NCI-H2081 treated with DMSO at 0.1 percent for 48 hours (cell line): ENCODE data around the gene C20orf141.
"Not testable (repeated sequence)": the region's sequence is repeated elsewhere in the genome, so short reads cannot be mapped to it uniquely, and the experiment has no call there.

Experiments used
- DNase-seq: peaks from one replicate; lab custom pipeline; 2025; lab: John Stamatoyannopoulos, UW

Gene C20orf141

DNA sequence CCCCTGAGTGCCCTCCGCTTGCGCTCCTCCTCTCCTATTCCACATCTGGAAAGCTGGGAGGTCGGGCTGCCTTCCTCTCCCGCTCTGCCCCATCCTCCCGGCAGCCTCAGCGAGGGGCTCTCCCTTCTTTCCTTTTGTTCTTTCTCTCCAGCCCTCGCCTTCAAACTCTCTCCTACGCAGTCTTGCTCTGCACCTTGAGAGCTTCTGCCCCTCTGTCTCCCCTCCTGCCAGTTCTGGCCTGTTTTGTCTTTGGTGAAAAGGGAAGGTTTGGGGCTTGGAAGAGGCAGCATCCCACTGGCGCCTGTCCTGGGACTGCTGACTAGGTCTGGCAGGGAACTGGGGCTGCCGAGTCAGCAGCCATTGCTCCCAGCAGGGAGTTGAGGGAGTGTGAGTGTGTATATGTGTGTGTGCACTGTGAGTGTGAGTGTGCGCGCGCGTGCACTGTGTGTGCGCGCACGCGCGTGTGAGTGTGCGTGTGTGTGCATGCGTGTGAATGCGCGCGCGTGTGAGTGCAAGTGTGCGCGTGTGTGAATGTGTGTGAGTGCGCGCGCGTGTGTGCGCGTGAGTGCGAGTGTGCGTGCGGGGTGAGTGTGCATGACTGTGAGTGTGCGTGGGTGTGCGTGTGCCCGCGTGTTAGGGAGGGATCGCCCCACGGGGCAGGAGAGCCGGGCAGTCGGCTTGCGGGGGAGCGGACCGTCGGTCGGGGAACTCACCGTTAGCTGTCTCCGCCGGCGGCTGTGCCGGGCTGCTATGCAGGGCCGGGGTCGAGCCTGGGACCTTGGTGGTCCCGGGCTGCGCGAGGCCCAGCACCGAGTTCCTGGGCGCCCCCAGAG is 14.9 kb upstream of the C20orf141 start:
- no peak for DNase-seq

DNA sequence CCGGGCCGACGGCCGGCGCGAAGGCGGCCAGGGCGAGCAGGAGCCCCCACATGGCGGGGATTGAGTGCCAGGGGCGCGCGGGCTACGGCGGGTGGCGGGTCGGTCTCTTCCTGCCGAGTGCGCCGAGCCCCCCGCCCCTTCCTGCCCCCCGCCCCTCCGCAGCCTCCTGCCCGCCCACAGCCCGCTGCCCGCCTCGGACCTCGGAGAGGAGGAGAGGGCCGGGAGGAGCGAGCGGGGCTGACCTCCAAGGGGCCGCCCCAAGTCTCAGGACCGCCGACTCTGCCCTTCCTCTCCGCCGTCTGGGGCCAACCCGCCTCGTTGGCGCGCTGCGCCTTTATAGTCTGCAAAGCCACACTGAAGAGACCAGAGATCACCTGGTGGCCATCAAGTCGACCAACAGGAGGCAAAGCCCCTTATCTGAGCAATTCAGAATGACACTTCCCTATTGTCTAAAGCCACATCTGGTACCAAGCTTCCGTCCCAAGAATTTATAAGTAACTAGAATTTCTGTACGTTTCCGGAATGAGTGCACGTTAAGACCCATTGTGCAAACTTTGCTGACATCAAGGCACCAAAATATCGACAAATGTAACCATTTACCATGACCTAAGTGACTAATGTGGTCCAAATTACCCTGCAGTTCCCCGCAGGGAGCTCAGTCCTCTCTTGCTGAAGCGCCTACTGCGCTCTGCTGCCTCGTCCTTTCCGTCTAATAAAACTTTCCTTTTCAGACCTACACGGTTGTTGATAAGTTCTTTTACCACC is 14.1 kb upstream of the C20orf141 start, which contains the start of gene CPXM1:
Gene CPXM1, minus strand, starts transcription at position 107 of the 765 bp plus-strand sequence. Its CDS starts 55 bp downstream, at position 52.
- DNase-seq: no peak

DNA sequence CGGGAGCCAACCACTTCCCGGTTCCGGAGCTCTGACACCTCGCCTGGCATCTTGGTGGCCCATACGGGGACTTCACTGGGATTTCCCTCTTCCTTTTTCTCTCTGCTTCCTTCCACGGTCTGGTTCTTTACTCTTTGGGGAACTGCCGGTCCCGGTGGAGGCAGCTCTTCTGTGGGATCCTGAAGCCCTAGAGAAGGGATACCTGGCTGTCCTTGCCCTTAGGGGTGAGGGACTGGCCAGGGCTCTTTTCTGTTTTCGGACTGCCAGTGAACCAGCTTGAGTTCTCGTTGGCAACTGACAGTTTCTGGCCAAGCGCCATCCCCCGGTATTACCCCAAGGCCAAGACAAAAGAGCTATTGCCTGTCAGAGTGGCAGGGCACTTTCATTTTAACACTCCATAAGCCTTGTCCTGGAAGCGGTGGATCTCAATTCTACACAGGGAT is 13.5 kb upstream of the C20orf141 start:
- DNase-seq: no peak

DNA sequence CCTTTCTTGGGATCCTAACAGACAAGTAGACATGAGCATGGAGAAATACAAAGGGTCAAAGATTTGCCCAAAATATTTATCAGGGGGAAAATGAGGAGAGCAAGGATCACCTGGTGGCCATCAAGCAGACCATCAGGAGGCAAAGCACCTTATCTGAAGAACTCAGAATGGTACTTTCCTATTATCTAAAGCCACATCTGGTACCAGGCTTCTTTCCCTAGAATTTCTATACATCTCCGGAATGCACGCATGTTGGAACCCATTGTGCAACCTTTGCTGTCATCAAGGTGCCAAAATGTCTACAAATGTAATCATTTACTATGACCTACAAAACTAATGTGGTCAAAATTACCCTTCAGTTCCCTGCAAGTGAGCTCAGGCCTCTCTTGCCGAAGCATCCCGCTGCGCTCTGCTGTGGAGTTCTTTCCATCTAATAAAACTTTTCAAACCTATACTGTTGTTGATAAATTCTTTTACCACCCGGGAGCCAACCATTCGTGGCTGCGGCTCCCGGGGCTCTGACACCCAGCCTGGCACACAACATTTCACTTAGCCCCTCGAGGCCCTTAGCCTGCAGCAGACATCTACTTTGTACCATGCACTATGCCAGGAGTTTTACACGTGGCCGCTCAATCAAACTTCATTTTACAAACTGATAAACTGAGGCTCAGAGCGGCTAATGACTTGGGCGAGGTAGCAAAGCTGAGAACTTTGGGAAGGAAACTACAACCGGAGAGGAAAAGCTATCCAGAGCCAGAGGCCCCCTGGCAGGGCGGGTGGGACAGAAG is 10.6 kb upstream of the C20orf141 start:
- no peak for DNase-seq

DNA sequence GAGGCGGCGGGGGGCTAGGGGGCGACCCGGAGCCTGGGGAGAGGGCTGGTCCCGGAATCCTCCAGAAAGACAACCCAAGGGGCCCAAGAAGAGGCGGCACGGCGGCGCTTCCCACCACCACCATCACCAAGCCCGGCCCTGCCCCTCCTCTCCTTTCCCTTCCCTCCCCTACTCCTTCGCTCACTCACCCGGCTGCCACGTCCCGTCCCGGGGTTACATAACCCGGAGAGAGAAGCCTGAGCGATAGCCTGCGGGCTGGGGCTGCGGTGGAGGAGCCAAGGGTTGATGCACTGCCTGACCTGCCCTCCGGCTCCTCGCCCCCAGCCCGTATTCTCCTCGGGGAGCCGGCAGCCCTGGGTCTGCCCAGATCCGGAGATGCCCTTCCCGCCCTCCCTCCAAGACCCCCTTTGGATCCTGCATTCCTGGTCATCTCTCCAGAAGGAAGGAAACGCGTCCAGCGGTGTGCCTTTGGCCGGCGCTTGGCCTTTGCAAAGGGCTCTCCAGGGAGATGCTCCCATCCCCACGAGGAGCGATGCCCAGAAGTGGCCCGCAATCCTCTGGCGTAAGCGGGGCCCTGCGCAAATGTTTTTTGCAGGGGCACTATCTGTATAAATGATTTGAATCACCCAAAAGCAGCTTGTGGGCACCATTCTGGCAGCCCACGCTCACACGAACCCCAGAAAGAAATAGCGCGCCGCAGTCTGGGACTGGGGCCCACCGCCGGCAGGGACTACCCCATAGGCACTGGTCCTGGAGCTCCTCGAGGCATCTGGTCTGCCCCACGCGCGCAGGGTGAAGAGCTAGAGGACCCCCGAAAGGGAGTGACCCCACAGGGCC is 9.7 kb upstream of the C20orf141 start:
- no peak for DNase-seq

DNA sequence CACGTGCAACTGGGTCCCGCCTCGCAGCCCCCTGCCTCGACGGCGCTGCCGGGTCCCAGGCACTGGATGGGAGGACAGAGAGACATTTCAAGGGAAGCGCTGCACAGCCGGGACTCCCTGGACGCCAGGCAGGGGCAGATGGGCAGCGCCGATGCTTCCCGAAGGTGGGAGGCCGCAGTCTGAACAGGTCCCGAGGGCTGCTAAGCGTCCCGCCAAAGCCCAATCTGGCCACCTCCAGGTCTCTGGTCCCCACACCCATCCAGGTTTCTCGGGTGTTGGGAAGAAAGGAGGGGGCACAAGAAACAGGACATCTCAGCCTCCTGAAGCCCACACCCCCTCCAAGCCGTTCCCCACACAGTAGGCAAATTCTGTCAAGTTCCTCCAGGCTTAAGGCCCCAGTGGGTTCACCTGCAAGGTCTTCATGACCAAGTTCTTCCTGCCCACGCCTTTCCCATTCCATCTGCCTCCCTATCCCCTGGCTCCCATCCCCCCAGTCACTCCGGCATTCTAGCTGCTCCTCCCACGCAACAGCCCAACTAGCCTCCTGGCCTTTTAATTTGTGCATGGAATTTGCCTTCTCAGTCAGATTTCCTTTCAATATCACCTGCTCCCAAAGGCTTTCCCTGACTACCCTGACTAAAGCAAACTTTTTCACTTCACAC is 9.0 kb upstream of the C20orf141 start:
- no peak for DNase-seq

DNA sequence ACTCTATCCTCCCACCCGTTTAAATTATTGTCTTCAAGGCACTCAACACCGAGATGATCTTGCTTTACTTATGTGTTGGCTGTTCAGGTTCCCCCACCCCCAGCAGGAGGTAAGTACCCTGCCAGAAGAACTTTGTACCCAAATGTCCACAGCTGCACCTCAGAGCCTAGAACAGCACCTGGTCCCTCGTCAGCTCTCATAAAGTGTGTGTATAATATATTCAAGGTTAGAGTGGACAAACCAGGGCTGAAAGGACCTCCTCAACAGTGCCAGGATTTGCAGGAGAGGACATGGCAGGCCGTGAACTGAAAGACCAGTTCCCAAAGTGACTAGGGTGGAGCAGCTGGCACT is 8.5 kb upstream of the C20orf141 start:
- no peak for DNase-seq

DNA sequence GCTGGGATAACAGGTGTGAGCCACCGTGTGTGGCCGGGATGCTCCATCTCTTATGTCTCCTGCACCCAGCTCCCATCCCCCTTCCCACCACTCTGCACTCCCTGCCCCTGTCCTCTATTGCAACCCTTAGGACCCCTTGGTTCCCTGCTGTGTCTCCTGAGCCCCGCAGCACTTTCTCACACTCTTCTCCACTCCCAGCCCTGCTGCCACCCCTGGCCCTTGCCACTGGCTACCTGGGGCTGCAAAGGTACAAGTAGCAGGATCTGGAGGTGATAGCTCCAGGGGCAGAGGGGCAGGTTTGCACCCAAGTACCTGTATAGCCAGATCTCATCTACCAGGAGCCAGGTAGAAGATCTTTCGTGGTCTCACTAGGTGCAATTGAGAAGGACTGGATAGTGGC is 7.8 kb upstream of the C20orf141 start:
- no peak for DNase-seq

DNA sequence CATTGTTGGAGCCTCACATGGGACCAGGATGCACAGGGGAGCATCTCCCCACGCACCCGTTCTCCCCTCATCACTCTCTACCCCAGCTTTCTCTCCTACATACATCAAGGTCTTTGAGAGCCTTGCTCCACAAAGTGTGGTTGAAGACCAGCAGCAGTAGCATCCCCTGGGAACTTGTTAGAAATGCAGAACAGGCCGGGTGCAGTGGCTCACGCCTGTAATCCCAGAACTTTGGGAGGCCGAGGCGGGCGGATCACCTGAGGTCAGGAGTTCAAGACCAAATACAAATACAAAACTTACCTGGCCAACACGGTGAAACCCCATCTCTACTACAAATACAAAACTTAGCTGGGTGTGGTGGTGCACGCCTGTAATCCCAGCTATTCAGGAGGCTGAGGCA is 6.9 kb upstream of the C20orf141 start:
- not testable (repeated sequence) for DNase-seq

DNA sequence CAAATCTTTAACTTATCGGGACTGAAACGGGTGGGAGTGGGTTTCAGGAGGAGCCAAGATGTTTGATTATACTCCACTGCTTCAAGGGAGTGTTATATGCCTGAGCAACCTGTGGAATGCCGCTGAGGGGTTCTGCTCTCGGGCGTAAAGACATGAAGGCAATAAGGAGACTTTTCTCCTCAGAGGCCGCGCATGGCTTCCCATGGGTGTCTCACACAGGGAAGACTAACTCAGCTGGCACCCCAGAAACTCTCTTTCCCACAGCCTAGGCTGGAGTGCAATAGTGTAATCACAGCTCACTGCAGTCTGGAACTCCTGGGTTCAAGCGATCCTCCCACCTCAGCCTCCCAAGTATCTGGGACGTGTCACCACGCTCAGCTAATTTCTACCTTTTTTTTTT is 5.1 kb upstream of the C20orf141 start:
- DNase-seq: no peak

DNA sequence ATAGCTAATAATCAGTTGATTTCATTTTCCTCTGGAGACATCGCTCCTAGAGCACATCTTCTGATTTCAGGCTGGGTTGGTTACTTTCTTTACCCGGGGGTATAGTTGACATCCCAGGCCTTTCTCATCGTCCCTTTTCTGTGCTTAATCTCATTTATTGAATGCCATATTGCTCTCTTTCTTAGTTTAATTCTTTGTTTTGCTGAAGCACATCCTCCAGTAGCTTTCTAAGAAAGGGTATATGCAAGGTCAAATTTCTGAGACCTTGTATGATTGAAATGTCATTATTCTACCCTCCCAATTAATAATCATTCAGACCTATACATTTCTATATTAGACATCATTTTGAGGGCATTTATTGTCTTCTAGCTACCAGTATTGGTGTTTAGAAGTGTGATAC is 2.6 kb upstream of the C20orf141 start:
- no peak for DNase-seq

DNA sequence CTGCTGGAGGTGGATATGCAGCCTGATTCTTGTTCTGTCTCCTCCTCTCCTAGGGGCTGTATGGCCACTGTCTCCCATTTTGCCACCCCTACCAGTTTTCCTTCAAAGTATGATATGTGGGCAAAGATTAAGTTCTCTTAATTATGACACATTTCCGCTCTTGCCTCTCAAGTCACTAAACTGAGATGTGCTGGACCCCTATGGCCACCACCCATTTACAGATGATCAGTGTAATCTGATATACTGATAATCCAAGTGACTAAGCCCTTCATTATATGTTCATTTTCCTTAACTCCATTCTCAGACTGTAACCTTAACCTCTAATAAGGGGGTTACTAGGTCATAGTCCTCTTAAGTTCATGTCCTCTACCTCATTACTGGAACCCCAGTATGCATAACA is 711 bp upstream of the C20orf141 start:
- no peak for DNase-seq

DNA sequence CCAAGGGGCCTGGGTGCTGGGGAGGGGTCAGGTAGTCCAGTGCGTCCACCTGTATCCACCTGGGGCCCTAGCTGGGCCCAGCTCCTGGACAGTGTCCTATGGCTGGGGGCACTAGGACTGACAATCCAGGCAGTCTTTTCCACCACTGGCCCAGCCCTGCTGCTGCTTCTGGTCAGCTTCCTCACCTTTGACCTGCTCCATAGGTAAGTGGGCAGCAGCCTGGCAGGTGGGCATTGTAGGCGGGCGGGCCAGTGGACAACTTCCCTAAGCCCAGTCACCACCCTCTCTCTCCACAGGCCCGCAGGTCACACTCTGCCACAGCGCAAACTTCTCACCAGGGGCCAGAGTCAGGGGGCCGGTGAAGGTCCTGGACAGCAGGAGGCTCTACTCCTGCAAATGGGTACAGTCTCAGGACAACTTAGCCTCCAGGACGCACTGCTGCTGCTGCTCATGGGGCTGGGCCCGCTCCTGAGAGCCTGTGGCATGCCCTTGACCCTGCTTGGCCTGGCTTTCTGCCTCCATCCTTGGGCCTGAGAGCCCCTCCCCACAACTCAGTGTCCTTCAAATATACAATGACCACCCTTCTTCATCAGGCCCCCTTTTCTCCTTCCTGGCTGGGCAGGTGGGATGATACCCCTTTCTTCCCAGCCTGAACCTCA is 584 bp downstream of the C20orf141 start:
- DNase-seq: no peak

DNA sequence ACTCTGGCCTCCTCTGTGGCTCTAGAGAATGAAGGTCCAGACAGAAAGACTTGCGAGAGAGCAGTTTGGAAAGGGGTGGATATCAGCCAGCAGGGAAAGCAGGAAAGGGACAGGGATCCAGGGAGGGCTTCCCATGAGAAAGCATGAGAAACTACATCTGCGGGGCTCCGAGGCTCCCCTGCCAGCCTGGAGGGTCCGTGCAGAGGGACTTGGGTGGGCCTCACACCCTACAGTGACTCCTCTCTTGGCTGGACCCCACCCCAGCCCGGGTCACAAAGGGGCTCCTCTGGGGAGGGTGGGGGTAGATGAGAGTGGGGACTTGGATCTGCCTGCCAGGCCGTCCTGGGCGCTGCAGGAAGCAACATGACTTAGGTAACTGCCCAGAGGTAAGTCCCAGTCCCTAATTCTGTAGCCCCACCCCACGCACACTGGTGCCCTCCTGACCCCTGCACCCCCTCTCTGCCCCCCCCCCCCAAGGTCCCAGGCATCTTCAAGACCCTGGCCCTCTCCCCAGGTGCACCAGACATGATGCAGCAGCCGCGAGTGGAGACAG is 1.3 kb downstream of the C20orf141 start, which contains the start of gene TMEM239:
Gene TMEM239, plus strand, starts transcription at position 335 of the 553 bp plus-strand sequence. Its CDS starts 191 bp downstream, at position 526.
- DNase-seq: no peak

DNA sequence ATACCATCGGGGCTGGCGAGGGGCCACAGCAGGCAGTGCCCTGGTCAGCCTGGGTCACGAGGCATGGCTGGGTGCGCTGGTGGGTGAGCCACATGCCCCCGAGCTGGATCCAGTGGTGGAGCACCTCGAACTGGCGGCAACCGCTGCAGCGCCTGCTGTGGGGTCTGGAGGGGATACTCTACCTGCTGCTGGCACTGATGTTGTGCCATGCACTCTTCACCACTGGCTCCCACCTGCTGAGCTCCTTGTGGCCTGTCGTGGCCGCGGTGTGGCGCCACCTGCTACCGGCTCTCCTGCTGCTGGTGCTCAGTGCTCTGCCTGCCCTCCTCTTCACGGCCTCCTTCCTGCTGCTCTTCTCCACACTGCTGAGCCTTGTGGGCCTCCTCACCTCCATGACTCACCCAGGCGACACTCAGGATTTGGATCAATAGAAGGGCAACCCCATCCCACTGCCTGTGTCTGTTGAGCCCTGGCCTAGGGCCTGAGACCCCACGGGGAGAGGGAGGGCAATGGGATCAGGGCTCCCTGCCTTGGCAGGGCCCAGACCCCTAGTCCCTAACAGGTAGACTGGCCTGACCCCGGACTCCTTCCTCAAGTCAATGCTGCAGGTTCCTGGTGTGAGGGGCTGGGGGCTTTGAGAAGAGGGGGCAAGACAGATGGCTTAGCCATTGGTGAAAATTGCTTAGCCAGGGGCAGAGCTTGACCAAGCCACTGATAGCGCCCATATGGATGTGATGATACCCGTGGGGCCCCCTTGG is 2.0 kb downstream of the C20orf141 start:
- no peak for DNase-seq

DNA sequence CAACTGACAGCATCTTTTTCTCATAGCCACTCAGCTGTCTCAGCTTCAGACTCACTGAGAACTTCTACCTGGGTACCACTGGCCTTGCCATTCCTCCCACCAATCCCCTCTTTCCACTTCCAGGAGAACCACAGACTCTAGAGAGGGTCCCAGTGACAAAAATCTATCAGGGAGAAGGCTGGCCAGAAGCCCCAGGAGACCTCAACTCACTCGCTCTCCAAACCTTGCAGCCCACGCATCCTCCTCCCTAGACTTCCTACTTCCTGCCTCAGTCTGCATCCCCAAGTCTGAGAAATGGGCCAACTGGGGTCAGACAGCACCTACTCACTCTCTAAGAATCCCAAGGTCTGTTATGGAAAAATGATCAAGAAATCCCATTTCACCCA is 2.5 kb downstream of the C20orf141 start:
- no peak for DNase-seq

DNA sequence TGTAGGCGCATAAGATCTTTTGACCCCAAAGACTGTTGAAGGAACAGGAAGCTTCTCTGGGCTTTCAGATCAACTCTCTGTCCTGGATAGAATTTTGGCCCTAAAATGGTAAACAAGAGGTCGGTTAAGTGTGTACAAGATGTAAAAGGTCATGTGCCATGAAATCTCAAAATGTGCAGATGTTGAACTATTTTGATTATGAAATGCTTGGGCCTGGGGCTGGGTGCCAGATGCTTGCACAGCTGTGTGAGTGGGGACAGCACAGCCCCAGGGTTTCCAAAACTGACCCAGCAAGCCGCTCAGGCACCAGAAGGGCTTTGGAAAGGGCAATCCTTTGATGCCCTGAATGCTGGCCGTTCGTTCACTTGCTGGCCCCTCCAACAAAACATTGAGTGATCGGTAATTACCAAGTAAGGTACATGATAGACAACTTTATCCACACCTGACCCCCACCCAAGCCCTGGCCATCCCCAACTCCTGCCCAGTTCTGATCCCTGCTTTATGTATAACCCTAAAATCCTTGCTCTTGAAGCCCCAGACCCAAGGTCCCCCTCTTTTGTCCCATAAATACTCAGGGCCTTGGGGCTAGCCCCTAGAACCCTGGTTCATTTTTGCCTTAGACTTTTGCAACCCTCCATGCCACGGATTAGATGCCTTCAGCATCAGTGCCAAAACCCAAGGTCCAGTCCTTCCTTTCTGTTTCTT is 3.3 kb downstream of the C20orf141 start:
- DNase-seq: no peak

DNA sequence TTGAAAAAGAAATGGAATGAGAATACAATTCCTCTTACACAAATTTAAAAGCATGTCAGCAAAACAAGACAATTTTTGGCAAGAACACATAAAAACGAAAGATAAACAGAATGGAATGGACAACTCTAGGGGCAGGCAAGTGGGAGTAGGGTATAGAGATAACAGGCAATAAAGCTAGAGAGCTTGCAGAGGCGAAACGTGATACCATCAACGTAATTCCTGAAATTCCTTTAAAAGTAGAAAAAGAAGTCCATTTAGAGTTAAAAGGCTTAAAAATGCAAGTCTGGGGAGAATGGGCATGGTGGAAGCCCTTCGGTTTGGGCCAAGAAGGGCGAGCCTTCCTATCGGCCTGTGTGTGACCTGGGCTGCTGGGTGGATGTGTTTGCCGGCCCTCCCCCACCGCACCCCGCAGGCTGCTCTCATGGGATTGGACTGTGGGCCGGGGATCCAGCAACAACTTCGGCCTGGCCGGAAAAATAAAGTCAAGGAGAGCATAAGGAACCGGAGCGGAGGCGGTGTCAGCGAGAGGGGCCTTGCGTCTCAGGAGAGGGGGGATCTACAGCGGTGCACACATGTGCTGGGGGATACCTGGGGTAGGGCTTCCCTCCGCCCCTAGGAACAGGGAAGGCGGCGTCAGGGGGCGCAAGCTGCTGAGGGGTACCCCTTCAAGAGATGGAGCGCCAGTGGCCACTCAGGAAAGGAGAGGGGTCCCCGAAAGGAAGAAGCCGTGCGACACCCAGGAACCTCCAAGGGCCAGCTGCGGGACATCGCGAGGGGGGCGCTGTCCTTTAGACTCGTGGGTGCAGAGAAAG is 5.5 kb downstream of the C20orf141 start:
- no peak for DNase-seq
